Nephron (organoid): ENCODE results near the gene ROBO1.

ENCODE experiments used
- H3K27ac Mint-ChIP-seq, 3 experiments: 2 replicates each; pipeline ENCODE4 v1.8.0; 2020; ENCODE audit warnings: mixed read lengths in 3 of 3, mild to moderate bottlenecking in 2 of 3, moderate library complexity in 1 of 3
- H3K27me3 Mint-ChIP-seq: 2 replicates; pipeline ENCODE4 v1.8.0; 2021; ENCODE audit warnings: low read depth, mild to moderate bottlenecking, moderate library complexity, mixed read lengths
- H3K36me3 Mint-ChIP-seq: 2 replicates; pipeline ENCODE4 v1.8.0; 2020; ENCODE audit warnings: low read depth, mixed read lengths
- H3K4me1 Mint-ChIP-seq: 2 replicates; pipeline ENCODE4 v1.8.0; 2020; ENCODE audit warnings: mixed read lengths
- H3K4me3 Mint-ChIP-seq, 3 experiments: 2 replicates each; pipeline ENCODE4 v1.8.0; 2020; ENCODE audit warnings: mild to moderate bottlenecking in 3 of 3, mixed read lengths in 3 of 3, moderate library complexity in 2 of 3
- H3K9me3 Mint-ChIP-seq: 2 replicates; pipeline ENCODE4 v1.8.0; 2020; ENCODE audit warnings: mixed read lengths
- CTCF ChIP-seq, 3 experiments: fragments of 200-600 bp; sonication (generic); IDR thresholded peaks; one replicate each; pipeline ENCODE4 v1.5.0; 2021; ENCODE audit warnings: antibody characterized with exemption in 3 of 3; ENCODE audit not compliant: unreplicated experiment in 3 of 3

The ROBO1 gene

DNA sequence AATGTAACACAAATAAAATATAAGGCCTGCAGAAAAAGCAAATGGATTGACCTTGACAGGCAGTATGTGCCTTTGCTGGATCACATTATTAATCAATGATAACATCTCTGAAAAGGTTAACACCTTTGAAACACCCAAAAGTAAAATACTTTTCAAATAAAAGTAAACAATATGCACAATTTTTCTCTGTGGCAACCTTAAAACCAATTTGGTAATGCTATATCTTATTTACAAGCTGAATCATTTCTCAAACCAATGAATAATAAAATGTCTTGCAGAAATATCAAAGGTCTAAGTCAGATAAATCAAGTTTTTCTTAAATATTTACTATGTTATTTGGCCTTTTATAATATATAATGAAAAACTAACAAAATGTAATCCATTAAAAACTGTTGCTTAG lies 1018.7 kb downstream of the ROBO1 start:
- Mint-ChIP-seq H3K27ac (no peak overlapping the region), H3K4me1 (peaks cover 6% of the 10 kb centered on the region), H3K9me3 (no peaks in the 10 kb centered on the region), H3K4me3 (no peak overlapping the region), H3K36me3 (peaks cover 10% of the 10 kb centered on the region), H3K27me3 (no peaks in the 10 kb centered on the region)
- TF ChIP-seq CTCF (IDR thresholded peaks at IDR 0.05; ENCODE audit: unreplicated experiment in 3 of 3), result no peak

- no peak for TF ChIP-seq CTCF (IDR thresholded peaks at IDR 0.05; ENCODE audit: unreplicated experiment in 3 of 3)
- Mint-ChIP-seq H3K4me3 (no peak overlapping the region), H3K27me3 (no peaks in the 10 kb centered on the region)
These were observed 1022.0 kb downstream of the ROBO1 start for GRCh38 chr3:78745847-78746246.

DNA sequence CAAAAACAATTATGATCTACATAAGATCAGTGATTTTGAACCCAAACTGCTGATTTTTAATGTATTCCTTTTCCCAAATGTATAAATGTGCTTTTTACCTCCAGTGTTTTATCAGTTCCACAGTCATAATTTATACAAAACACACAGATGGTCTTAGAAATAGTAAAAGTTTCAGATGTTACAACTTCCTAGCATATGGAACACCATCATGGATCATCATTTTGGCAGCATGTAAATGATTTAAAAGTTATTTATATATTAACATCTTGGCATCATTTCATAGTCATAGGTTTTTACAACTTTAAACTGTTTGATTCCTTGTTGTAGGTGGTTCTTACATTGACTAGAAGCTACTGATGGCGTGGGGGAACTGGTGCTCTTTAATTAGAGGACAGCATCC lies 1025.3 kb downstream of the ROBO1 start:
- H3K9me3 Mint-ChIP-seq, result no peaks in the 10 kb centered on the region
- H3K27ac Mint-ChIP-seq, result no peak overlapping the region
- H3K36me3 Mint-ChIP-seq, result peaks cover 16% of the 10 kb centered on the region
- H3K27me3 Mint-ChIP-seq, result no peaks in the 10 kb centered on the region
- peaks cover 18% of the 10 kb centered on the region for H3K4me1 Mint-ChIP-seq
- no peak for TF ChIP-seq CTCF (IDR thresholded peaks at IDR 0.05; ENCODE audit: unreplicated experiment in 3 of 3)
- H3K4me3 Mint-ChIP-seq, result no peak overlapping the region

More at GRCh38 chr3:78745847-78746246, 1022.0 kb downstream of the ROBO1 start:
- H3K27ac Mint-ChIP-seq, result no peak overlapping the region
- H3K36me3 Mint-ChIP-seq, result peaks cover 16% of the 10 kb centered on the region
- no peaks in the 10 kb centered on the region for H3K9me3 Mint-ChIP-seq
- H3K4me1 Mint-ChIP-seq, result peaks cover 10% of the 10 kb centered on the region

DNA sequence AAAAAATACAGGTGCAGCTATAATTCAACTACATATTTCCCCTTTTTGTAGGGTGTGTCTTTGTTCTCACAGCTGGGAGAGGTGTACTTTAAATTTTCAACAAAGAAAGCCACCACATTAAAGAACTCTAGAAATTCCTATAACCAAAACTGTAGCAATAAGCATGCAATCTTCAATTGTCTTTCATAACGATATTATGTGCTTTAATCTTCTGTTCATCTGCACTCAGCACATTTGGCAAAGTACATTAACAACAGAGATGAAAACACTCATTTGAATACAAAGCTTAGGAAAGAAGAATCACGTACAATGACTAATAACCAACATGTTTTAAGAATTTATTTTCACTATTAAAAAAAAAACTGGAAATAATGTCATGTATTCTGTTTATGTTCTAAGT lies 1025.8 kb downstream of the ROBO1 start:
- no peak for TF ChIP-seq CTCF (IDR thresholded peaks at IDR 0.05; ENCODE audit: unreplicated experiment in 3 of 3)
- no peak overlapping the region for H3K4me3 Mint-ChIP-seq
- no peaks in the 10 kb centered on the region for H3K9me3 Mint-ChIP-seq
- peaks cover 18% of the 10 kb centered on the region for H3K4me1 Mint-ChIP-seq
- peaks cover 18% of the 10 kb centered on the region for H3K36me3 Mint-ChIP-seq
- H3K27me3 Mint-ChIP-seq, result no peaks in the 10 kb centered on the region
- H3K27ac Mint-ChIP-seq, result no peak overlapping the region

GRCh38 chr3:78741066-78741645 lies 1026.6 kb downstream of the ROBO1 start:
- peaks cover 21% of the 10 kb centered on the region for H3K36me3 Mint-ChIP-seq
- no peak overlapping the region for H3K27ac Mint-ChIP-seq
- H3K4me1 Mint-ChIP-seq, result peaks cover 18% of the 10 kb centered on the region
- peak; percentile 44 to 70 (median 60) for TF ChIP-seq CTCF (IDR thresholded peaks at IDR 0.05; ENCODE audit: unreplicated experiment in 3 of 3)
- no peaks in the 10 kb centered on the region for H3K9me3 Mint-ChIP-seq
- no peak overlapping the region for H3K4me3 Mint-ChIP-seq
- no peaks in the 10 kb centered on the region for H3K27me3 Mint-ChIP-seq

- peaks cover 9% of the 10 kb centered on the region for H3K36me3 Mint-ChIP-seq
- H3K4me1 Mint-ChIP-seq, result peaks cover 23% of the 10 kb centered on the region
- no peak overlapping the region for H3K27ac Mint-ChIP-seq
These were observed 1029.0 kb downstream of the ROBO1 start for GRCh38 chr3:78738833-78739232.

More at GRCh38 chr3:78738833-78739232, 1029.0 kb downstream of the ROBO1 start:
- TF ChIP-seq CTCF (IDR thresholded peaks at IDR 0.05; ENCODE audit: unreplicated experiment in 3 of 3), result no peak
- Mint-ChIP-seq H3K4me3 (no peak overlapping the region), H3K27me3 (no peaks in the 10 kb centered on the region), H3K9me3 (no peaks in the 10 kb centered on the region)
